HCEC 1CT (cell line): Measurements from ENCODE around the gene ATP2B2.
A peak's percentile ranks its signal among the peaks of the same experiment; 100 is the strongest.

Experiments used
- DNase-seq: peaks from one replicate; pipeline ENCODE4 v3.0.0-alpha.2; 2017

Gene ATP2B2

GRCh38 chr3:10379161-10379560 is 126.2 kb downstream of the ATP2B2 start:
- DNase-seq: no peak

GRCh38 chr3:10378742-10379141 is 126.6 kb downstream of the ATP2B2 start:
- DNase-seq: no peak

GRCh38 chr3:10378246-10378645 is 127.1 kb downstream of the ATP2B2 start:
- DNase-seq: no peak

GRCh38 chr3:10377148-10377725 is 128.1 kb downstream of the ATP2B2 start:
- DNase-seq: no peak

- DNase-seq: no peak
Observed at GRCh38 chr3:10376353-10376752, 129.0 kb downstream of the ATP2B2 start.

- DNase-seq: no peak
Observed at GRCh38 chr3:10375296-10376053, 129.9 kb downstream of the ATP2B2 start.

GRCh38 chr3:10374311-10374710 is 131.1 kb downstream of the ATP2B2 start:
- no peak for DNase-seq

- peak; percentile 81 for DNase-seq
Observed at GRCh38 chr3:10373686-10374261, 131.6 kb downstream of the ATP2B2 start.

- no peak for DNase-seq
Observed at GRCh38 chr3:10371789-10372188, 133.6 kb downstream of the ATP2B2 start.

GRCh38 chr3:10371167-10371566 is 134.2 kb downstream of the ATP2B2 start:
- DNase-seq: peak; percentile 33

- peak; percentile 83 for DNase-seq
Observed at GRCh38 chr3:10370429-10370828, 135.0 kb downstream of the ATP2B2 start.

- no peak for DNase-seq
Observed at GRCh38 chr3:10368512-10368911, 136.9 kb downstream of the ATP2B2 start.

GRCh38 chr3:10367506-10367905 is 137.9 kb downstream of the ATP2B2 start:
- no peak for DNase-seq

- peak; percentile 98 for DNase-seq
Observed at GRCh38 chr3:10366651-10367101, 138.7 kb downstream of the ATP2B2 start.

- DNase-seq: peak; percentile 23
Observed at GRCh38 chr3:10365791-10366190, 139.6 kb downstream of the ATP2B2 start.

GRCh38 chr3:10365316-10365715 is 140.1 kb downstream of the ATP2B2 start:
- no peak for DNase-seq

- DNase-seq: no peak
Observed at GRCh38 chr3:10364806-10365205, 140.6 kb downstream of the ATP2B2 start.

GRCh38 chr3:10363935-10364334 is 141.5 kb downstream of the ATP2B2 start:
- no peak for DNase-seq

GRCh38 chr3:10361375-10361774 is 144.0 kb downstream of the ATP2B2 start:
- DNase-seq: no peak

GRCh38 chr3:10360478-10360877 is 144.9 kb downstream of the ATP2B2 start:
- DNase-seq: no peak

- no peak for DNase-seq
Observed at GRCh38 chr3:10359761-10360161, 145.6 kb downstream of the ATP2B2 start.

GRCh38 chr3:10358309-10358980 is 146.9 kb downstream of the ATP2B2 start:
- no peak for DNase-seq

GRCh38 chr3:10357592-10358308 is 147.6 kb downstream of the ATP2B2 start:
- peak; percentile 90 for DNase-seq
